ENCODE results near the gene POMC. TPM values are rescaled to one million over a fixed set of nuclear protein-coding genes. Genes with fewer than 3 reads are reported as not detected.
A peak's percentile ranks its signal among the peaks of the same experiment; 100 is the strongest.
"Not testable (repeated sequence)": the region's sequence is repeated elsewhere in the genome, so short reads cannot be mapped to it uniquely, and the experiment has no call there.

The POMC gene
- total and polyA plus RNA-seq, 4 experiments from 2014 or later: 3.1 to 5.5 (median 3.9) TPM

- peak; percentile 20 to 35 (median 29) for DNase-seq
- Mint-ChIP-seq H3K9me3 (peaks cover 0 to 2% (median 0%) of the 10 kb centered on the region in 8 donors), H3K27me3 (peaks cover 21 to 22% of the 10 kb centered on the region in 2 donors), H3K4me3 (peak overlapping the region in 4 of 8 donors; percentile 9 to 87 (median 57)), H3K36me3 (no peaks in the 10 kb centered on the region), H3K27ac (no peak overlapping the region), H3K4me1 (peaks cover 9 to 33% (median 17%) of the 10 kb centered on the region in 4 donors)
- H3K27me3 ChIP-seq (ENCODE audit: insufficient read depth, low read length): peaks cover 20% of the 10 kb centered on the region
- intact Hi-C loops (cut with micrococcal nuclease): loop anchor here (1.0 to 10.0 kb wide), 3 partner anchors 30 to 356 kb away; no protein-coding TSS in a partner anchor
- no peak overlapping the region for H3K4me3 ChIP-seq (ENCODE audit: low read length in 2 of 2)
- H3K36me3 ChIP-seq (ENCODE audit: insufficient read depth, low read length): no peaks in the 10 kb centered on the region
- H3K27ac ChIP-seq (ENCODE audit: low read depth, low read length): no peak overlapping the region
- no peaks in the 10 kb centered on the region for H3K9me3 ChIP-seq (ENCODE audit: control insufficient read depth in 1 of 2, low read length in 2 of 2)
- peaks cover 13% of the 10 kb centered on the region for H3K4me1 ChIP-seq (ENCODE audit: insufficient read depth, low read length)
- ChIA-PET CTCF (ENCODE audit: partially characterized antibody) (interaction anchor here (0.9 to 4.1 kb wide), 12 partner anchors 25 to 355 kb away, joined by 3 to 34 read pairs (median 4); no protein-coding TSS in a partner anchor), POLR2A (ENCODE audit: partially characterized antibody) (no interaction called here)
These were observed 2.1 kb downstream of the POMC start for GRCh38 chr2:25165992-25166875.

GRCh38 chr2:25164561-25164960 lies 3.8 kb downstream of the POMC start:
- DNase-seq: no peak
- Histone ChIP-seq H3K27ac (ENCODE audit: low read depth, low read length) (no peak overlapping the region), H3K36me3 (ENCODE audit: insufficient read depth, low read length) (no peaks in the 10 kb centered on the region), H3K9me3 (ENCODE audit: control insufficient read depth in 1 of 2, low read length in 2 of 2) (no peaks in the 10 kb centered on the region), H3K27me3 (ENCODE audit: insufficient read depth, low read length) (peaks cover 16% of the 10 kb centered on the region), H3K4me1 (ENCODE audit: insufficient read depth, low read length) (peaks cover 25% of the 10 kb centered on the region), H3K4me3 (ENCODE audit: low read length in 2 of 2) (no peak overlapping the region)
- intact Hi-C loops (cut with micrococcal nuclease): loop anchor here (10.0 kb wide), 1 partner anchor 110 kb away; no protein-coding TSS in a partner anchor
- POLR2A ChIA-PET (ENCODE audit: partially characterized antibody): no interaction called here
- Mint-ChIP-seq H3K36me3 (no peaks in the 10 kb centered on the region), H3K4me1 (peaks cover 9 to 33% (median 22%) of the 10 kb centered on the region in 4 donors), H3K4me3 (no peak overlapping the region), H3K27me3 (peaks cover 13 to 15% of the 10 kb centered on the region in 2 donors), H3K27ac (no peak overlapping the region), H3K9me3 (peaks cover 0 to 2% (median 0%) of the 10 kb centered on the region in 8 donors)
- CTCF ChIA-PET (ENCODE audit: partially characterized antibody): interaction anchor here (1.3 to 2.8 kb wide), 4 partner anchors 32 to 198 kb away, joined by 3 to 9 read pairs (median 6); no protein-coding TSS in a partner anchor

GRCh38 chr2:25162061-25162460 lies 6.3 kb downstream of the POMC start:
- H3K36me3 Mint-ChIP-seq; H3K4me3 ChIP-seq (ENCODE audit: low read length in 2 of 2); DNase-seq; H3K27me3 Mint-ChIP-seq; H3K27ac ChIP-seq (ENCODE audit: low read depth, low read length); H3K27me3 ChIP-seq (ENCODE audit: insufficient read depth, low read length); POLR2A ChIA-PET (ENCODE audit: partially characterized antibody); H3K9me3 Mint-ChIP-seq; H3K9me3 ChIP-seq (ENCODE audit: control insufficient read depth in 1 of 2, low read length in 2 of 2); H3K36me3 ChIP-seq (ENCODE audit: insufficient read depth, low read length): not testable (repeated sequence)
- intact Hi-C loops (cut with micrococcal nuclease): loop anchor here (10.0 kb wide), 1 partner anchor 113 kb away; no protein-coding TSS in a partner anchor
- CTCF ChIA-PET (ENCODE audit: partially characterized antibody): interaction anchor here (2.8 kb wide), 1 partner anchor 34 kb away, joined by 9 read pairs; no protein-coding TSS in a partner anchor
- Mint-ChIP-seq H3K4me3 (peak overlapping the region in 5 of 8 donors; percentile 59 to 75 (median 66)), H3K27ac (peak overlapping the region in 1 of 7 donors; percentile 82), H3K4me1 (peaks cover 7 to 21% (median 16%) of the 10 kb centered on the region in 4 donors)
- H3K4me1 ChIP-seq (ENCODE audit: insufficient read depth, low read length): peaks cover 17% of the 10 kb centered on the region

GRCh38 chr2:25161055-25161781 lies 7.2 kb downstream of the POMC start:
- Histone ChIP-seq H3K4me1 (ENCODE audit: insufficient read depth, low read length) (peaks cover 17% of the 10 kb centered on the region), H3K9me3 (ENCODE audit: control insufficient read depth in 1 of 2, low read length in 2 of 2) (no peaks in the 10 kb centered on the region), H3K4me3 (ENCODE audit: low read length in 2 of 2) (peak overlapping the region in 1 of 2 donors; percentile 33), H3K36me3 (ENCODE audit: insufficient read depth, low read length) (no peaks in the 10 kb centered on the region), H3K27me3 (ENCODE audit: insufficient read depth, low read length) (no peaks in the 10 kb centered on the region), H3K27ac (ENCODE audit: low read depth, low read length) (peak overlapping the region; percentile 38)
- ChIA-PET POLR2A (ENCODE audit: partially characterized antibody) (no interaction called here), CTCF (ENCODE audit: partially characterized antibody) (no interaction called here)
- intact Hi-C loops (cut with micrococcal nuclease): loop anchor here (10.0 kb wide), 1 partner anchor 114 kb away; no protein-coding TSS in a partner anchor
- peak overlapping the region in 2 of 7 donors; percentile 79 to 87 for H3K27ac Mint-ChIP-seq
- H3K36me3 Mint-ChIP-seq: no peaks in the 10 kb centered on the region
- H3K9me3 Mint-ChIP-seq: no peaks in the 10 kb centered on the region
- H3K4me3 Mint-ChIP-seq: peak overlapping the region in 7 of 8 donors; percentile 35 to 78 (median 61)
- H3K4me1 Mint-ChIP-seq: peaks cover 6 to 16% (median 10%) of the 10 kb centered on the region in 4 donors
- peak; percentile 39 to 67 (median 53) for DNase-seq
- H3K27me3 Mint-ChIP-seq: no peaks in the 10 kb centered on the region

GRCh38 chr2:25160376-25160775 lies 8.0 kb downstream of the POMC start:
- Mint-ChIP-seq H3K4me1 (peaks cover 3 to 9% (median 6%) of the 10 kb centered on the region in 4 donors), H3K9me3 (no peaks in the 10 kb centered on the region), H3K36me3 (no peaks in the 10 kb centered on the region), H3K27ac (peak overlapping the region in 2 of 7 donors; percentile 68 to 86), H3K4me3 (peak overlapping the region; percentile 62 to 78 (median 70)), H3K27me3 (peaks cover 0 to 2% of the 10 kb centered on the region in 2 donors)
- H3K4me1 ChIP-seq (ENCODE audit: insufficient read depth, low read length): peaks cover 12% of the 10 kb centered on the region
- DNase-seq: no peak
- ChIA-PET CTCF (ENCODE audit: partially characterized antibody) (no interaction called here), POLR2A (ENCODE audit: partially characterized antibody) (no interaction called here)
- H3K9me3 ChIP-seq (ENCODE audit: control insufficient read depth in 1 of 2, low read length in 2 of 2): no peaks in the 10 kb centered on the region
- H3K4me3 ChIP-seq (ENCODE audit: low read length in 2 of 2): no peak overlapping the region
- no peaks in the 10 kb centered on the region for H3K36me3 ChIP-seq (ENCODE audit: insufficient read depth, low read length)
- H3K27me3 ChIP-seq (ENCODE audit: insufficient read depth, low read length): no peaks in the 10 kb centered on the region
- intact Hi-C loops (cut with micrococcal nuclease): loop anchor here (10.0 kb wide), 1 partner anchor 114 kb away; no protein-coding TSS in a partner anchor
- H3K27ac ChIP-seq (ENCODE audit: low read depth, low read length): no peak overlapping the region

GRCh38 chr2:25159949-25160348 lies 8.4 kb downstream of the POMC start:
- no peaks in the 10 kb centered on the region for H3K27me3 ChIP-seq (ENCODE audit: insufficient read depth, low read length)
- no peaks in the 10 kb centered on the region for H3K9me3 Mint-ChIP-seq
- peak overlapping the region in 2 of 7 donors; percentile 27 to 34 for H3K27ac Mint-ChIP-seq
- ChIA-PET CTCF (ENCODE audit: partially characterized antibody) (no interaction called here), POLR2A (ENCODE audit: partially characterized antibody) (no interaction called here)
- no peaks in the 10 kb centered on the region for H3K9me3 ChIP-seq (ENCODE audit: control insufficient read depth in 1 of 2, low read length in 2 of 2)
- H3K36me3 Mint-ChIP-seq: no peaks in the 10 kb centered on the region
- intact Hi-C loops (cut with micrococcal nuclease): loop anchor here (10.0 kb wide), 1 partner anchor 115 kb away; no protein-coding TSS in a partner anchor
- no peak overlapping the region for H3K4me3 ChIP-seq (ENCODE audit: low read length in 2 of 2)
- peaks cover 12% of the 10 kb centered on the region for H3K4me1 ChIP-seq (ENCODE audit: insufficient read depth, low read length)
- no peak for DNase-seq
- peaks cover 3 to 9% (median 5%) of the 10 kb centered on the region in 4 donors for H3K4me1 Mint-ChIP-seq
- H3K36me3 ChIP-seq (ENCODE audit: insufficient read depth, low read length): no peaks in the 10 kb centered on the region
- H3K27ac ChIP-seq (ENCODE audit: low read depth, low read length): no peak overlapping the region
- peaks cover 0 to 2% of the 10 kb centered on the region in 2 donors for H3K27me3 Mint-ChIP-seq
- H3K4me3 Mint-ChIP-seq: peak overlapping the region in 7 of 8 donors; percentile 4 to 73 (median 45)
